ENCODE data around the gene ARHGAP18.

ARHGAP18 gene

GRCh38 chr6:129657483-129657882 lies 52.5 kb downstream of the ARHGAP18 start:
- no peaks in the 10 kb centered on the region for H3K9me3 ChIP-seq (ENCODE audit: control insufficient read depth, insufficient read depth, low read length)
- no peaks in the 10 kb centered on the region for H3K36me3 ChIP-seq (ENCODE audit: control insufficient read depth, insufficient read depth, low read length)
- no peak for DNase-seq (ENCODE audit: low read depth, low spot score)
- H3K4me1 ChIP-seq (ENCODE audit: control insufficient read depth, insufficient read depth, low read length) = 0 out of 2 replicates have a peak, but pooled peaks cover 1% of the 10 kb centered on the region
- no peaks in the 10 kb centered on the region for H3K27me3 ChIP-seq (ENCODE audit: control insufficient read depth, insufficient read depth, low read length)
- no CpG with 5 or more reads among the region's 3 CpGs for WGBS (ENCODE audit: insufficient coverage, insufficient read length)
- H3K4me3 ChIP-seq (ENCODE audit: low read length) = no peak overlapping the region
- H3K27ac ChIP-seq (ENCODE audit: low read length) = no peak overlapping the region

GRCh38 chr6:129655334-129655733 lies 54.6 kb downstream of the ARHGAP18 start:
- Histone ChIP-seq H3K27ac (ENCODE audit: low read length) (no peak overlapping the region), H3K4me1 (ENCODE audit: control insufficient read depth, insufficient read depth, low read length) (0 out of 2 replicates have a peak, but pooled peaks cover 1% of the 10 kb centered on the region), H3K36me3 (ENCODE audit: control insufficient read depth, insufficient read depth, low read length) (no peaks in the 10 kb centered on the region), H3K9me3 (ENCODE audit: control insufficient read depth, insufficient read depth, low read length) (no peaks in the 10 kb centered on the region), H3K27me3 (ENCODE audit: control insufficient read depth, insufficient read depth, low read length) (no peaks in the 10 kb centered on the region), H3K4me3 (ENCODE audit: low read length) (no peak overlapping the region)
- WGBS (ENCODE audit: insufficient coverage, insufficient read length) = no CpG with 5 or more reads among the region's 1 CpG
- DNase-seq (ENCODE audit: low read depth, low spot score) = no peak

DNA sequence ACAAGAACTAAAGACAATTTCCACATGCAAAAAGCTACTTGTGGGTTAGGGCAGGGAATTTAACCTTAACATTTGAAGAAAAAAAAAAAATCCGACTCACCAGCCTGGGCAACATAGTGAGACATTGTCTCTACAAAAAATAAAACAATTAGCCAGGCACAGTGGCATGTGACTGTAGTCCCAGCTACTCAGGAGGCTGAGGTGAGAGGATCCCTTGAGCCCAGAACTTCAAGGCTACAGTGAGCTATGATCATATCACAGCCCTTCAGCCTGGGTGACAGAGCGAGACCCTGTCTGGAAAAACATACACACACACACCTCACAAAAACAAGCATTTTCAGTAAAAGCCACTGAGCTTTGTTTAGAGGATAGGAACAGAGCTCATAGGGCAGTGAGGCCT lies 56.2 kb downstream of the ARHGAP18 start:
- Histone ChIP-seq H3K9me3 (ENCODE audit: control insufficient read depth, insufficient read depth, low read length) (no peaks in the 10 kb centered on the region), H3K4me1 (ENCODE audit: control insufficient read depth, insufficient read depth, low read length) (no peaks in the 10 kb centered on the region), H3K27ac (ENCODE audit: low read length) (no peak overlapping the region), H3K4me3 (ENCODE audit: low read length) (no peak overlapping the region), H3K36me3 (ENCODE audit: control insufficient read depth, insufficient read depth, low read length) (no peaks in the 10 kb centered on the region), H3K27me3 (ENCODE audit: control insufficient read depth, insufficient read depth, low read length) (no peaks in the 10 kb centered on the region)
- DNase-seq (ENCODE audit: low read depth, low spot score) = no peak
- no CpG with 5 or more reads among the region's 2 CpGs for whole genome bisulfite sequencing (ENCODE audit: insufficient coverage, insufficient read length)

DNA sequence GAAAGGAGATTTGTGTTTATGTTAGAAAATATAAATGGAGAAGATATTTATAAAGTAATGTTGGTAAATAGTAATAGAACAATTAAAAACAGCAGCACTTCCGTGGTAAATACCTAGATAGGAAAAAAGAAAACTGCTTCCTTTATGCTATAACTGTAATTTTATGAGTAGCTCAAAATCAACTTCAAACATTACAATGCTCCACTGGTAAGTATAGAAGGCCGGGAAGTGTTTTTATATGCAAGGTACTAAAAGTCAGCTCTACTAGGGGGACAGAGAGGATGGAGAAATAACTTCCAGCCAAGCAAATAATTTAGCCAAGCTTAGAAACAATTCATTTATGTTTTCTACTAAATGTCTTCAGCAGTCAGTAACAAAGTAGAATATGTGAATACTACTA lies 56.7 kb downstream of the ARHGAP18 start:
- Histone ChIP-seq H3K27me3 (ENCODE audit: control insufficient read depth, insufficient read depth, low read length) (no peaks in the 10 kb centered on the region), H3K36me3 (ENCODE audit: control insufficient read depth, insufficient read depth, low read length) (no peaks in the 10 kb centered on the region), H3K9me3 (ENCODE audit: control insufficient read depth, insufficient read depth, low read length) (no peaks in the 10 kb centered on the region), H3K27ac (ENCODE audit: low read length) (no peak overlapping the region), H3K4me1 (ENCODE audit: control insufficient read depth, insufficient read depth, low read length) (no peaks in the 10 kb centered on the region), H3K4me3 (ENCODE audit: low read length) (no peak overlapping the region)
- no peak for DNase-seq (ENCODE audit: low read depth, low spot score)
- WGBS (ENCODE audit: insufficient coverage, insufficient read length) = no CpG with 5 or more reads among the region's 2 CpGs

GRCh38 chr6:129651291-129651691 lies 58.7 kb downstream of the ARHGAP18 start:
- 100% methylated on average over 1 of the region's 2 CpGs for whole genome bisulfite sequencing (ENCODE audit: insufficient coverage, insufficient read length)
- Histone ChIP-seq H3K4me1 (ENCODE audit: control insufficient read depth, insufficient read depth, low read length) (no peaks in the 10 kb centered on the region), H3K4me3 (ENCODE audit: low read length) (no peak overlapping the region), H3K27ac (ENCODE audit: low read length) (no peak overlapping the region), H3K36me3 (ENCODE audit: control insufficient read depth, insufficient read depth, low read length) (no peaks in the 10 kb centered on the region), H3K9me3 (ENCODE audit: control insufficient read depth, insufficient read depth, low read length) (no peaks in the 10 kb centered on the region), H3K27me3 (ENCODE audit: control insufficient read depth, insufficient read depth, low read length) (no peaks in the 10 kb centered on the region)
- no peak for DNase-seq (ENCODE audit: low read depth, low spot score)

DNA sequence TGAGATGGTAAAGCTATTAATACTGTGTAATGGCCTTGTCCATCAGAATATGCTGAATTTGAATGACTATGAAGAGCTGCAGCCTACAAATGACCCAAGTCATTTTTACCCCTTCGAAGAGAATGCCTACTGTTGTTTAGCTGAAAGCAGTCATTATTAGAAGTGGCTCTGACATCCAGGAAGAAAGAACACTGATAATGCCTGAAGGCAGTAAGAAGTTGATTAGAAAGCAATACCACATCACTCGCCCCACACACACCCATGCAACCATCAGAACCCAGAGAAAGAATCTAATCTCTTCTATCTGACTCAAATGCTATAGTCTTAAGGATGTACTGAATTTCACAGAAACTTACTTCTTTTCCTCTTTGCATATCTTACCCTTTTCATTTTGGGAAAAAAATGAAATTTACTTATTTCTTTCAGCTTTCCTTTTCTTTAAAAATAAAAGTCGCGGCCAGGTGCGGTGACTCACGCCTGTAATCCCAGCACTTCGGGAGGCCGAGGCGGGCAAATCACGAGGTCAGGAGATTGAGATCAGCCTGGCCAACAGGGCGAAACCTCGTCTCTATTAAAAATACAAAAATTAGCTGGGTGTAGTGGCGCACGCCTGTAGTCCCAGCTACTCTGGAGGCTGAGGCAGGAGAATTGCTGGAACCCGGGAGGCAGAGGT lies 61.0 kb downstream of the ARHGAP18 start:
- WGBS (ENCODE audit: insufficient coverage, insufficient read length) = no CpG with 5 or more reads among the region's 15 CpGs
- 0 out of 2 replicates have a peak, but pooled peaks cover under 1% of the 10 kb centered on the region for H3K4me1 ChIP-seq (ENCODE audit: control insufficient read depth, insufficient read depth, low read length)

GRCh38 chr6:129647044-129647443 lies 62.9 kb downstream of the ARHGAP18 start:
- Histone ChIP-seq H3K9me3 (ENCODE audit: control insufficient read depth, insufficient read depth, low read length) (no peaks in the 10 kb centered on the region), H3K27ac (ENCODE audit: low read length) (no peak overlapping the region), H3K36me3 (ENCODE audit: control insufficient read depth, insufficient read depth, low read length) (no peaks in the 10 kb centered on the region), H3K4me1 (ENCODE audit: control insufficient read depth, insufficient read depth, low read length) (0 out of 2 replicates have a peak, but pooled peaks cover 2% of the 10 kb centered on the region), H3K27me3 (ENCODE audit: control insufficient read depth, insufficient read depth, low read length) (no peaks in the 10 kb centered on the region), H3K4me3 (ENCODE audit: low read length) (no peak overlapping the region)
- no CpG with 5 or more reads among the region's 2 CpGs for WGBS (ENCODE audit: insufficient coverage, insufficient read length)
- no peak for DNase-seq (ENCODE audit: low read depth, low spot score)

More for the DNA sequence above, 61.0 kb downstream of the ARHGAP18 start:
- no peaks in the 10 kb centered on the region for H3K9me3 ChIP-seq (ENCODE audit: control insufficient read depth, insufficient read depth, low read length)
- no peaks in the 10 kb centered on the region for H3K36me3 ChIP-seq (ENCODE audit: control insufficient read depth, insufficient read depth, low read length)
- H3K27me3 ChIP-seq (ENCODE audit: control insufficient read depth, insufficient read depth, low read length) = no peaks in the 10 kb centered on the region
- no peak overlapping the region for H3K27ac ChIP-seq (ENCODE audit: low read length)
- H3K4me3 ChIP-seq (ENCODE audit: low read length) = no peak overlapping the region
- no peak for DNase-seq (ENCODE audit: low read depth, low spot score)

DNA sequence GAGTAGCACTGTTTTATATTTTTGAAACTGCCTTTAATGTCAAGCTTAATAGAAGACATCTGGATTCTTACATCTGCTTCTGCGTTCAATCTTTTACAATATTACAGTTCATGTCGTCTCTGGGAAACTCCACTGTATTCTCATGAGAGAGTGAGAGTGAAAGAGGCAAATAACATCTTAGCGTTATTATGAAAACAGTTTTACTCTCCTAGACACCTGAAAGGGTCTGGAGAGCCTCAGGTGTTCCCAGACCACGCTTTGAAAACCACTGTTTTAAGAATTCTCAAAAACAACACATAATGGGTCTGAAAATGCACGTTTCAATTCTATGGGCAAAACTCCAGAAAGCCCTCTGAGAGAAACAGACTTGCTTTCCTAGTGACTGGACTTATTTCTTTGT lies 63.3 kb downstream of the ARHGAP18 start:
- Histone ChIP-seq H3K36me3 (ENCODE audit: control insufficient read depth, insufficient read depth, low read length) (no peaks in the 10 kb centered on the region), H3K27ac (ENCODE audit: low read length) (no peak overlapping the region), H3K27me3 (ENCODE audit: control insufficient read depth, insufficient read depth, low read length) (no peaks in the 10 kb centered on the region), H3K4me1 (ENCODE audit: control insufficient read depth, insufficient read depth, low read length) (0 out of 2 replicates have a peak, but pooled peaks cover 2% of the 10 kb centered on the region), H3K9me3 (ENCODE audit: control insufficient read depth, insufficient read depth, low read length) (no peaks in the 10 kb centered on the region), H3K4me3 (ENCODE audit: low read length) (no peak overlapping the region)
- no CpG with 5 or more reads among the region's 5 CpGs for whole genome bisulfite sequencing (ENCODE audit: insufficient coverage, insufficient read length)
- no peak for DNase-seq (ENCODE audit: low read depth, low spot score)

DNA sequence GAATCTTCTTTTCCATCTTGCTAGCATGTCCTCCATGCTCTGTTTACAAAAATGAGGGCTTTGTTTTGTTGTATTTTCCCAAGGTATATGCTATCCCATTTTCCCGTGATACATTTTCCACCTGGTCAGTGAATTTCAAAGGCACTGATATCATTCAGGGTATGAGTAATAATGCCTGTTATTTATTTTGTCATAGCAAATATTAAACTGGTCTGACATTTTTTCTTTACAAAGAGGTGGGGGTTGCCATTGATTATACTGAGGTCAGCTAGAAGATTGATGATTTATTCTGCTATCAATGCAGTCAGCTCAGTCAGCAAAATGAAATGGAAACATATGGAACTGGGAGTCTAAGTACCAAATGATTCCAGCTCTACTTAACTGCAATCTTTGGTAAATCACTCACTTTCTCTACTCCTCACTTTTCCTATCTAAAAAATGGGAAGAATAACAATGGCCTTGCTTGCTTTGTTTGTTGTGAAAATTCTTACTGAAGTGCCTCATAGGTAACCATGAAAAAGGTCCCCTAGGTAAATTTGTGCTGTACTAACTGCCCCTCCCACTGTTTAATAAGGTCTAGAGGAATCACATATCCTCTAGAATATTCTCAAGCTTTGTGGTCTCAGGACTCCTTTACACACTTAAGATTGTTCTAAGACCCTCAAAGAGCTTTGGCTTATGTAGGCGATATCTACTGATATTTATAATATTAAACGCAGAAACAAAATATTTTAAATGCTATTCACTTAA lies 64.0 kb downstream of the ARHGAP18 start:
- DNase-seq (ENCODE audit: low read depth, low spot score) = no peak
- WGBS (ENCODE audit: insufficient coverage, insufficient read length) = no CpG with 5 or more reads among the region's 3 CpGs
- H3K9me3 ChIP-seq (ENCODE audit: control insufficient read depth, insufficient read depth, low read length) = no peaks in the 10 kb centered on the region
- no peak overlapping the region for H3K27ac ChIP-seq (ENCODE audit: low read length)
- 0 out of 2 replicates have a peak, but pooled peaks cover 2% of the 10 kb centered on the region for H3K4me1 ChIP-seq (ENCODE audit: control insufficient read depth, insufficient read depth, low read length)
- no peaks in the 10 kb centered on the region for H3K27me3 ChIP-seq (ENCODE audit: control insufficient read depth, insufficient read depth, low read length)
- no peaks in the 10 kb centered on the region for H3K36me3 ChIP-seq (ENCODE audit: control insufficient read depth, insufficient read depth, low read length)
- H3K4me3 ChIP-seq (ENCODE audit: low read length) = no peak overlapping the region

DNA sequence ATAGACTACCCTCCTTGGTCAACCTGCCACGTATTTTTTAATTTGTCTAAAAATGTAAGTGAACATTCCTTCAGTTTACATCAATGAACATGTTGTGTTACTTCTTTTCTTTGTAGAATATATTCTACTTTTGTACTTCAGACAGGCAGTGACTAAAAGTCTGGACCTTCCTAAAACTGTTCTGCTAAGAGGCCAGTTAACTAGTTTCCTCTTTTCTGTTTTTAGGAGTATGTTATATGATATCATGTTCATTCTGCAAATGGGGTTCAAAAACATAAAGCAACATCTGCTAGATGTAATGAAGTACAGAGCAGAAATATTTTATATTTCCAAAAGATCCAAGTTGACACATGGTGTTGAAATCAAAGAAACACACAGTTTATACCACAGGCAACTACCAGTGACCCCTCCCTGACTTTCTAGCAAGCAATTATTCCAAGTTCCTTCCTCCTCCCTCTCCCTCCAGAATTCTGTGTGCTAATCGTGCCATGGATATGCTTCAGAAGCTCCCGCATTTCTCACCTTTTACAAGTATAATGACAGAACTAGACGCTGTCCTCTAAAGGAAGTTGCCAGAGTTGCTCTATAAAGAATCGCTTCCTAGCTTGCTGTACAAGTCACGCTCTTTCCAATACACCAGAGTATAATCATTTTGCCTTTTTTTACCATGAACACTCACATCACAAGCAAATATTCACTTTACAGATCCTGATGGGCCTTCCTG lies 64.7 kb downstream of the ARHGAP18 start:
- no peak overlapping the region for H3K27ac ChIP-seq (ENCODE audit: low read length)
- H3K4me1 ChIP-seq (ENCODE audit: control insufficient read depth, insufficient read depth, low read length) = 0 out of 2 replicates have a peak, but pooled peaks cover 2% of the 10 kb centered on the region
- H3K36me3 ChIP-seq (ENCODE audit: control insufficient read depth, insufficient read depth, low read length) = no peaks in the 10 kb centered on the region
- no peak for DNase-seq (ENCODE audit: low read depth, low spot score)
- H3K9me3 ChIP-seq (ENCODE audit: control insufficient read depth, insufficient read depth, low read length) = no peaks in the 10 kb centered on the region
- no peaks in the 10 kb centered on the region for H3K27me3 ChIP-seq (ENCODE audit: control insufficient read depth, insufficient read depth, low read length)
- WGBS (ENCODE audit: insufficient coverage, insufficient read length) = no CpG with 5 or more reads among the region's 6 CpGs
- H3K4me3 ChIP-seq (ENCODE audit: low read length) = no peak overlapping the region
